ENCODE data around the gene RXFP4.
"Not testable (repeated sequence)": the region's sequence is repeated elsewhere in the genome, so short reads cannot be mapped to it uniquely, and the experiment has no call there.

The RXFP4 gene, protein sequence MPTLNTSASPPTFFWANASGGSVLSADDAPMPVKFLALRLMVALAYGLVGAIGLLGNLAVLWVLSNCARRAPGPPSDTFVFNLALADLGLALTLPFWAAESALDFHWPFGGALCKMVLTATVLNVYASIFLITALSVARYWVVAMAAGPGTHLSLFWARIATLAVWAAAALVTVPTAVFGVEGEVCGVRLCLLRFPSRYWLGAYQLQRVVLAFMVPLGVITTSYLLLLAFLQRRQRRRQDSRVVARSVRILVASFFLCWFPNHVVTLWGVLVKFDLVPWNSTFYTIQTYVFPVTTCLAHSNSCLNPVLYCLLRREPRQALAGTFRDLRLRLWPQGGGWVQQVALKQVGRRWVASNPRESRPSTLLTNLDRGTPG

DNA sequence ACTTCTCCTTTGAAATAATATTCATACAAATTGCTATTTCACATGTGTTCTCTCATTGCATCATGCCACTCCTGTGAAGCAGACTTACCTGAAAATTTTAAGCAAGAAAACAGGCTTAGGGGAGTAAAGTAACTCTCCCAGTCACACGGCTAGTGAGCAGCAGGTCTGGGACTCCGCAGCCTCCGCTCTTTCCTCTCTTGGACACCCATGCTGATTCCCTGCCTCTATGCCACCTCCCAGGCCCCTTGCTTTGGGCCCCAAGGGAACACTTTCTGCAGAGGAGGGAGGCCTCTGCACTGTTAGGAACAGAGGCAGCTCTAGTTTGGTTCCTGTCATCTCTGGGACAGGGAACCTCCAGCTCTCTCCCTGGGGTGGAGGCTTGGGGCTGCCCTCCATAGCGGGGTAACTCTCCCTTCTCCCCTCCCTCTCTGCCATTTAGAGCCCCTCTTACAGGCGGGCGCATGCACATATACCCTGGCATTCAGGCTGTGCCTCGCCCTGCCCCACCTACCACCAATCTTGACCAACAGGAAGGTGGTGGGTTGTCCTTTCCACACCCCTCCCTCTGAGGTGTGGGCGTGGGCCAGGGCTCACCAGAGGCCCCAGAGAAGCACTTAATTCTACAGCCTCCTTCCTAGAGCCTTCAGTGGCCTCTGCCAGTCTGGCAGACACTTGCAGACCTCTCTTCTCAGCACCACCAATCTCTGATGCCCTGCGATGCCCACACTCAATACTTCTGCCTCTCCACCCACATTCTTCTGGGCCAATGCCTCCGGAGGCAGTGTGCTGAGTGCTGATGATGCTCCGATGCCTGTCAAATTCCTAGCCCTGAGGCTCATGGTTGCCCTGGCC is at the start of gene RXFP4:
RXFP4 (plus strand) TSS at position 646 of the 852 bp plus-strand sequence; CDS start at position 718, 72 bp downstream.
- no peak for DNase-seq

DNA sequence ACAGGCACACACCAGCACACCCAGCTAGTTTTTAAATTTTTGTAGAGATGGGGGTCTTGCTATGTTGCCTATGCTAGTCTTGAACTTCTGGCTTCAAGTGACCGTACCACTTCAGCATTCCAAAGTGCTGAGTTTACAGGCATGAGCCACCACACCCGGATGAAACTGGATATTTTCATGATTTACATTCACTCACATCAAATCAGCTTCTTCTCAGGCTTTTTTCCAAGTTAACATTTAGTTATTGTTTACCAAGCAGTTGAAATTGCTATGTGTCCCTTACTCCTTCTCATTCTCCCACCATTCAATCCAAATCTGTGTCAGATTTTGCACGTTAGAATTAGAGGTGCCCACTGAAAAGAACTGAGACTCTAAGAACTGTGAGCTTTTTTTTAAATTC is 48.6 kb upstream of the RXFP4 start:
- peak; percentile 85 for DNase-seq

DNA sequence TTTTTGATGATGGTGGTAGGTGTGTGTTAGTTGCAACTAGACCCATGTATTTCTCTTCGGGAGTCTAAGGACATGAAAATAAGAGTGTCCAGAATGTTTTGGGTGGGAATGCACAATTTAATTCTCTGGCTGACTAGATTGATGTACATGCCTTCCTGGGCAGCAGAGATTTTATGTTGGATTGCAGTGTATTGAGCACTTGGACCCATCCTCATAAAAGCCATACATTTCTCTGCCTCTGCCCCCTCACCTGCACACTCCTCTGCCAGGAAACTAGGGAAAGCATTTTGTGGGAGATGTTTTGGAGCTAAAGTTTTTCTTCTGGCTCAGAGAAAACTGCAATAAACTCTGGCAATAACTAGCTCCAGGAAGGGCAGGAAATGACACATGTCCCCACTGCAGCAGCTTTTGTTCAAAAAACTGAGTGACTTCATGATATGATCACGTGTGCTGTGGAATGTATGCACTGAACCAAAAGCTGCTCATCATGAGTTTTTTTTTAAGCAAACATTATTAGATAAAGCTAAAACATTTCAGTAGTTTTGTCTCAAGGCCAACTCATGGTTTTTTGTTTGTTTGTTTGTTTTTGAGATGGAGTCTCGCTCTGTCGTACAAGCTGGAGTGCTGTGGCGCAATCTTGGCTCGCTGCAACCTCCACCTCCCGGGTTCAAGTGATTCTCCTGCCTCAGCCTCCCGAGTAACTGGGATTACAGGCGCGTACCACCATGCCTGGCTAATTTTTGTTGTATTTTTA is 47.9 kb upstream of the RXFP4 start:
- peak; percentile 88 for DNase-seq

DNA sequence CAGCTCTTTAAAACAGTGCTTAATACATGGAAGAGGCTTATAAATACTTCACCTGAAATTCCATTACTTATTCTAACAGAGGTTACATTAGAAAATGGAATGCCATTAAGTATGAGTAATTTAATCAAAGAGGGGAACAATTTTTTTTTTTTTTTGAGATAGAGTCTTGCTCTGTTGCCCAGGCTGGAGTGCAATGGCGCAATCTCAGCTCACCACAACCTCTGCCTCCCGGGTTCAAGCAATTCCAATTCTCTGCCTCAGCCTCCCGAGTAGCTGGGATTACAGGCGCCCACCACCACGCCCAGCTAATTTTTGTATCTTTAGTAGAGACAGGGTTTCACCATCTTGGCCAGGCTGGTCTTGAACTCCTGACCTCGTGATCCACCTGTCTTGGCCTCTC is 45.8 kb upstream of the RXFP4 start:
- DNase-seq = not testable (repeated sequence)

DNA sequence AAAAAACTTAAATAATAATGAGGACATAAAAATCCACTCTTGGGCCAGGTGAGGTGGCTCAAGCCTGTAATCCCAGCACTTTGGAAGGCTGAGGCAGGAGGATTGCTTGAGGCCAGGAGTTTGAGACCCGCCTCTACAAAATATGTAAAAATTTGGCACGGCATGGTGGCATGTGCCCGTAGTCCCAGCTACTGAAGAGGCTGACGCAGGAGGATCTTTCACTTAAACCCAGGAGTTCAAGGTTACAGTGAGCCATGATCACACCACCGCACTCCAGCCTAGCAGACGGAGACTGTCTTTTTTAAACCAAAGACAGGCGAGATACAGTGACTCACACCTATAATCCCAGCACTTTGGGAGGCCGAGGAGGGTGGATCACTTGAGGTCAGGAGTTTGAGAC is 45.0 kb upstream of the RXFP4 start:
- DNase-seq = not testable (repeated sequence)

DNA sequence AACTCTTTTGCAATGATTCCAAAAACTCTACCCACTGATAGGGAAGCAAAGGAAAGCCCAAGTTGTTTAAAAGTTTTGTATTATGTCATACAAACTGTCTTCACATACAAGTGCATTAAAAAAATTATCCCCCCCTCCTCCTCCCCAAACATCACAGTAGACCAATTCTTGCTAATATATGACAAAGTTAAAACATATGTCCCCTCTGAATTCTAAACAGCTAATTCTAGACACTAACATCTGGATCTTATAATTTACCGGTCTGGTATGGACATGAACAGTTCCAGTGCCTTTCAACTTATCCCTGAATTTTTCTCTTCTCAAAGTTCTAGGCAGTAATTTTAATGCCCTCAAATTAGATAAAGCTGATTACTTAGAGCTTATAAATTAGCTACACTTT is 43.7 kb upstream of the RXFP4 start:
- DNase-seq = no peak

DNA sequence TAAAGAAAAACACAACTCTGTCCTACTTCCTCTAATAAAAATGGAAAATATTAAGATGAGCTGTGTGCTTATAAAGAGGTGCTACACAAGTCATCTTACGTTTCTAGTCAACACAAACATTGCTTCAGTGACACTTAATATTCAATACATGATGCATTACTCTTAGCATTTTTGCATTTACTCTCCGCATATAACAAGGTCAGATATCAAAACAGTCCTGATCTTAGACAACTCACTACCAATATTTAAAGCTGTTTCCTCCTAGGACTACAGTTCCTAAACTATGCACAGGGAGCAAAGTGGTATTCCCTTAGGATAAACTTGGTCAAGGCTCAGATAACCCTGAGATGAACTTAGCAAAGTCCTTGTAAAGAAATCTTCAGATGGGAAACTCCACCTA is 42.5 kb upstream of the RXFP4 start:
- no peak for DNase-seq

DNA sequence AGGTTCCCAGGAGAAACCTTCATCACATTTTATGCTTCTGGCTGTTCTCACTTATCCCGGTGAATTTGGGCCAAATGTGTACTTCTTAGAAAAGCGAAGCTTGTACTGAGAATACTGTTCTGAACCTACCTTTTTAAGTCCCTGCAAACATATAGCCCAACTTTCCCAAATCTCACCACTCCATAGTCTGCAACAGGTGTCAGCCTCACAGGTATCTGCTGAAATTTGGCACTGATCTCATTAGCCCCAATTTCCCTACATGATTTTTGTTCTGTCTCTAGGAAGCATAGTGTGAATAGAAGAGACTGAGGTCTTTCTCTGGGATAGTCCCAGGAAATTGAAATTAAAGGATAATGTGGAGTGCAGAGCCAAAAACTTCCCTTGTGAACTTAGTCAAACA is 41.8 kb upstream of the RXFP4 start:
- no peak for DNase-seq

DNA sequence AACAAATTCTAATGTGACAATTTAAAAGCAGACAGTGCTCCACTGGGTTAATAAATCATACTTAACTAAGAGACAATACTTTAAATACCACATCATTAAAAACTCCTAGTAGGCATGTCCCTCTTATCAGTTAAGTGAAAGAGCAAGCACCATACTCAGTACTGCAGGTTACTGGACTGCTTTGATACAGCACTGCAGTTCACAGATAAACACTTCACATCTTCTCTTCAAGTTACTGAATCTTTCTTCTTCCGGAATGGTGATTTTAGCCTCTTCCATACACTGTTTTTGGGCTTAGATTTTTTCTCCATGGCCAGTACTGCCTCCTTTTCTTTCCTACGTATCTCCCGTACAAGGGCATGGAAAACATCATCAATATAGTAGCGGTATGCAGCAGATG is 41.3 kb upstream of the RXFP4 start:
- no peak for DNase-seq

DNA sequence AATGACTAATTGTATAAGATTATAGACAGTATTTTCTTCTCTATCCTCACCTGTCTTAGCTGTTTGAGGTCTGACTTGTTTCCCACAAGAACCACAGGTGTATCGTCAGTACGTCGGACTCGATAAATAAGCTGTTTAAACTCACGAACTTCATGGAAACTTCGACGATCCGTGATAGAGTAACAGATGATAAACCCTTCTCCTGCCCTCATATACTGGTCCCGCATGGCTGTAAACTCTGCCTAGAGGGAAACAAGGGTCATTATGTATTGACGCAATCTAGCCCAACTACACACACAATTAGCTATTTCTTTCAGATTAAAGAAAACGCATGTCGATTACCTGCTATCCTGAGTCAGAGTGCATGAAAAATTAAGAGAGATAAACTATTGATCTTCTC is 37.2 kb upstream of the RXFP4 start:
- DNase-seq = no peak

DNA sequence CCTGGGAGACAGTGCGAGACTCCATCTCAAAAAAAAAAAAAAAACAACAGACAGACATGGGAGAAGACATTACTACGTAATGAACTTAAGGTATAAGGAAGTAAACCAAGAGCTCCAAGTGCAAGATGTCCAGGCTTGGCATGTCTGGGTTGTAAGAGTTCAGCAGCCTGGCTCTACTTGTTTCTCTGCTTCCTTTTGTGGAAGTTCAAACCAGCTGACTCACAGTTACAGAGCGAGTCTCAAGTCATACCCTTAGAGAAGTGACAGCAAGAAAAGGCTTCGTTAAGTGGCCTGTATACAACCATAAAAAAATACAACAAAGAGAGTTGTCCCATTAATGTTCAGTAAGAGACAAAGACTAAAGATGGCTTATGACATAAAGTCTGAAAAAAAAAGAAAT is 31.5 kb upstream of the RXFP4 start:
- peak; percentile 40 for DNase-seq

DNA sequence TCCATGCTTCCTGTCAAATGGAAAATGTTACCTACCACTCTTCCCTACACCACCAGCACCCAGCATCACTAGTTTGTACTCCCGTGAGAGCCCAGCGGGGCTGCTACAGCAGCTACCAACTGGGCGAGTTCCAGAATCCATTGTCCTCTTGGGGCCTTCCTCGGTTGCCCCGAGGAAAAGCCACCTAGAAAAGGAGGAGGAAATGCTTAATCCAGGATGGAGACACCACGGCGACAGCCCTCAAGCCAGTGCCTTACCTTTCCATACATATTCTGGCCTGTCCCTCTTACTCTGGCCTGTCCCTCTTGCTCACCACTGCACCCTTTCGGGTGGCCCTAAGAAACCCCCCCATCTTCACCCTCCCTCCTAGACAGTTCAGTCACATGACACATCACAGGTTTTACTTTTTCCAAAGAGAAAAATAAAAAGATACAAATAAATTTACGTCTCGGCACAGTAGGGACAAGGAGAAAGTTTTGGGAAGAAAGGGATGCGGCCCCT is 30.8 kb upstream of the RXFP4 start:
- peak; percentile 34 for DNase-seq

DNA sequence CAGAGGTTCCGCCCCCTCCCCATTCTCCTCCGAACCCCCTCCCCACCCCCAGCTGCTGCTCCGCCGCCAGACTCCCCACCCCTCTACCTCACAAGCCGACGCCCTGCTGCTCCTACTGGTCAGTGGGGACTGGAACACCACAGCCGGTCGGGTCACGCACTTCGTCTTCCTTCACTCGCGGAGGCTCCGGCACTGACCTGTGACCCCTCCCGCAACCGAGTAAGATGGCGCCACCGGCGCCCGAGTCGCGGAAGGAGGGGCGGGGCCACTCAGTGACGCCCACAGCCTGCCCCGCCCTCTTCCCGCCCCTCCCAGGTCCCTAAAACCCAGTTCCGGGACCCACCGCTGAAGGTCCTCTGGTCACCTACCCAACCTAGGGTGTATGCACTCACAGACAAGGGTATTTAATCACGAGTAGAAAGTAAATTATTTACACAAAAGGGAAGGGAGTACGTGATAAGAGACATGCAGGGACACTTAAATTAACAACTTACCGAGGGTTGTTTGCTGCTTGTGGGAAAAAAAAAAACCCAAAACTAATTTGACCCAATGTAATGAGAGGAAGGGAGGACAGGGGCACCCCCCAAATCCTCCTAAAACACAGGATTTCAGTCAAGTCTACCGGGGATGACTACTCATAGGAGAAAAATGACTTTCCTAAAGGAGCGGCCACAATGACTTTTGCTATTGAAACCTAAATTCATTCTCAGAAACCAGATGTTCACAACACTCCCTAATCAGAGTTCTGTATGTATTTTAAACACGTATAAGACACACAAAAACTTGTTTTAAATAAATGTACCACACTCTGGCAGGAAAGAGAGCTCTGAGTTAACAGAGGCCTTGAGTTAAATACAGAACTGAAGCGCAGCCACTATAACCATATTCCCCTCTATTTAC is 30.0 kb upstream of the RXFP4 start, which contains the start of gene RIT1:
RIT1 (minus strand) TSS at position 194 of the 900 bp plus-strand sequence. CDS start 588 bp downstream, outside the sequence.
- peak; percentile 77 for DNase-seq

DNA sequence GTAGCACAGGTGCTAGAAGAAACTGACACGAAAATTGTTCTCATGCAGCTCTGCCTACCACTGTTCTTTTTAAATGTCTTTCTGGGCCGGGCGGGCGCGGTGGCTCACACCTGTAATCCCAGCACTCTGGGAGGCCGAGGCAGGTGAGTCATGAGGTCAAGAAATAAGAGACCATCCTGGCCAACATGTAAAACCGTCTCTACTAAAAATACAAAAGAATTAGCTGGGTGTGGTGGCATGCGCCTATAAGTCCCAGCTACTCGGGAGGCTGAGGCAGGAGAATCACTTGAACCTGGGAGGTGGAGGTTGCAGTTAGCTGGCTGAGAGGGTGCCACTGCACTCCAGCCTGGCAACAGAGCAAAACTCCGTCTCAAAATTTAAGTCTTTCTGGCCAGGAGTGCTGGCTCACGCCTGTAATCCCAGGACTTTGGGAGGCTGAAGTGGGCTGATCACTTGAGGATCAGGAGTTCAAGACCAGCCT is 29.3 kb upstream of the RXFP4 start:
- DNase-seq = no peak

DNA sequence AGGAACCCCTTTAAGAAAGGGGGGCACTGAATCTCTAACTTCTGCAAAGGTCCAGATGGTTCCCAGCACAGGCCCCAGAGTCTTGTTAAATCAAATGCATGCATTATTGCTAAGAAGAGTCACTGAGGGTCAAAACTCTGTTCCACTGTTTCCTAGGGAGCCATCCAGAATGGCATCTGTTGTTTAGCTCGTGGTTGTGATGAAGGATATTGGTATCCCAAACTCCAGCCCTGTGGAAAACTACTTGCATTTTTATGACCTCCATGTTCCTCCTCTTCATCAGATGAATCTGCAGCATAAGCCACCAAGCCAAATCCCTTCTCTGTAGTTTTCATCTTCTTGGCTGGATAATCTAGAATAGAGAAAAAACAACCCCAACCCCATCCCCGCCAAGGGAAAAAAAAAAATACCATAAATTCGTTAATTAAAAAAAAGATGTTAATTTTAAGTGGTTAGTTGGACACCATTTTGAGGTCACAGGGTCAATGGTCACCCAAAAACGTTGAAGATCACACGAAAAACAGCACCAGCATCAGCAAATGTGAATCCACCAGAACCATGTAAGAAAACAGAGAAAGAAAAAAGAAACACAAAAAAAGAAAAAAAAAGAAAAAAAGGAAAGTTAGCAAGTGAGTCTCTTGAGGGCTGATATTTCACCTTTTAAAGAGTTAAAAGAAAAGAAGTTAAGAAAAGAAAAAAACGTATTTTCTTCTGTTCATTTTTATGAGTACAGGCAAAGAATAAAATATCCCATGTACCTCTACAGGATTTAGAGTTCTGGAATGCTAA is 27.3 kb upstream of the RXFP4 start:
- DNase-seq = peak; percentile 63

DNA sequence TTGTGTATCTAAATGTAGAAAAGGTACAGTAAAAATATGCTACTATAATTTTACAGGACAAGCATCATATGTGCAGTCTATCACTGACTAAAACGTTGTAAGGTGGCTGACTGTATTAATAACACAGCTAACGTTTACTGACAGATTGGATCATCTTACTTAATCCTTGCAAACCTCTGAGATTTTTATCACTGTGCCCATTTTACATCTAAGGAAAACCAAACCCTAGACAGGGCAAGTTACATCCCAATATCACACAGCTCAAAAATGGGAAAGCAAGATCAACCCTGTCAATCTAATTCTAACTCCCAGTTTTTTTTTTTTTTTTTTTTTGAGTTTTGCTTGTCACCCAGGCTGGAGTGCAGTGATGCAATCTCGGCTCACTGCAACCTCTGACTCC is 22.8 kb upstream of the RXFP4 start:
- no peak for DNase-seq

DNA sequence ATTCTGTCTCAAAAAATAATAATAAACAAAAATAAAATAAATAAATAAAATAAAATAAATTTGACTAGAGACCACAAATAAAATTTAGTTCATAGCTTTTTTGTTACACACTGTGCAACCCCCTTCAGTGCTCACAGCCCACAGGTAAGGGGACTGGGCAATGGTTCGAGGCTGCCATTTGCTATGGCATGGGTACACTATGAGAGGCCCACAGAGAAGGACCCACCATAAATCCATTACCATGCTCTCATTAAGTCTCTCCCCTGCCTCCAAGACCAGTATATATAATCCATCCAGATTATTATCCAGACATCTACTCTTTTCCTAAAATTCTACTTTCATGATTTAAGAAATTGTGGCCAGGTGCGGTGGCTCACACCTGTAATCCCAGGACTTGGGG is 21.6 kb upstream of the RXFP4 start:
- no peak for DNase-seq

DNA sequence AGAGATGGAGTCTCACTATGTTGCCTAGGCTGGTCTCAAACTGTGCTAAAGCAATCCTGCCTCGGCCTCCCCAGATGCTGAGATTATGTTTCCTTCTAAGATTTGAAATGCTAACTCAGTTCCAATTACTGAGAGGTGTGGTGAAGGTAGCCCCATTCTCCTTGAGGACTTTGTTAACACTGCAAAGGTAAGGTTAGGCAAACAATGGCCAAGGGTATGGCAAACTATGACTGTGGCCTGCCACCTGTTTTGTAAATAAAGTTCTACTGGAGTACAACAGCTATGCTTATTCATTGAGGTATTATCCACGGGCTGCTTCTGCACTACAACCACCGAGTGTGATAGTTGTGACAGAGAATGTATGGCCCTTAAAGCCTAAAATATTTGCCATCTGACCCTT is 20.7 kb upstream of the RXFP4 start:
- no peak for DNase-seq

DNA sequence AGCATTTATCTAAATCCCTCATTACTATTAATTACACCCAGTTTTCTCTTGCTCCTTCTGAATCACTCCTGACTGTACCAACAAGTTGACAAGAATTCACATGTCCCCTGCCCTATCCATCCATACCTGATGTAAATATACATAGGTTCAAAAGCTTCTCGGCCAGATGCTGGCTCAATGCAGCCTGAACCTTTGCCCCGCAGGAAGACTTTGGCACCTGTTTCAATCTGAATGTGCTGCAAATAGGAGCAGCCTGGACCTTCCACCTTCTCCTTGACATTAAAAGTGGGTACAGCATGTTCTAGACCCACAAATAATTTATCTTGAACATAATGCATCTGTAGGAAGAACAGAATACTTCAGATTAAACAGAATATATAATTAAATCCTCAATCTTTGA is 15.9 kb upstream of the RXFP4 start:
- no peak for DNase-seq

DNA sequence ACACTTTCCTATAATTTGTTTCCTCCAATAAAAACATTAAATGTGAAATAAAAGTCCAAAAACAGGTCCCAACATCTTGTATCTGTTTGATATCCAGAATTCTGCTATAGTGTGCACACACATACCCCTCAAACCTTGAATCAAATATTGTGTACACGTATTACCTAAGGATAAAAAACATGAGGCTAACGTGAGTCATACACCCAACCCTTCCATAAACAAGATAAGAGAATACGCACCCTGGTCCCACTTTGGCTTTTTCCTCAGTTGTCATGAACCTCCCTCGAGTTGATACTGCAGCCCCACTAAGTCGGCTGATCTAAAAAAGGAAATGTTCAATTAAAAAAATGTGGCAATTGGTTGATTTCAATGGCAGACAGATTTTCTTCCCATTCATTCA is 12.4 kb upstream of the RXFP4 start:
- no peak for DNase-seq

DNA sequence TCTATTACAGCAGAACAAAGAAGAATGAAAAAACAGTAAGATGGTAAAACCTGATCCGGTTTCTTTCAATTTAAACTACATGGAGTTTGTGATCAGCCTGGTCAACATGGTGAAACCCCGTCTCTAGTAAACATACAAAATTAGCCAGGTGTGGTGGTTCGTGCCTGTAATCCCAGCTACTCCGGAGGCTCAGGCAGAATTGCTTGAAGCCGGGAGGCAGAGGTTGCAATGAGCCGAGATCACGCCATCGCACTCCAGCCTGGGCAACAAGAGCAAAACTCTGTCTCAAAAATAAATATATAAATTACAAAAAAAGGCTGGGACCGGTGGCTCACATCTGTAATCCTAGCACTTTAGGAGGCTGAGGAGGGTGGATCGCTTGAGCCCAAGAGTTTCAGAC is 10.7 kb upstream of the RXFP4 start:
- DNase-seq = not testable (repeated sequence)
